NOMO-1 treated with dmso at 0.1 percent for 144 hours (cell line): ENCODE measurements around the gene PEX13.
"Not testable (repeated sequence)": the region's sequence is repeated elsewhere in the genome, so short reads cannot be mapped to it uniquely, and the experiment has no call there.

Experiments
- DNase-seq: peaks from one replicate; lab custom pipeline; 2025; ENCODE audit not compliant: unreplicated experiment; lab: John Stamatoyannopoulos, UW

Gene PEX13

DNA sequence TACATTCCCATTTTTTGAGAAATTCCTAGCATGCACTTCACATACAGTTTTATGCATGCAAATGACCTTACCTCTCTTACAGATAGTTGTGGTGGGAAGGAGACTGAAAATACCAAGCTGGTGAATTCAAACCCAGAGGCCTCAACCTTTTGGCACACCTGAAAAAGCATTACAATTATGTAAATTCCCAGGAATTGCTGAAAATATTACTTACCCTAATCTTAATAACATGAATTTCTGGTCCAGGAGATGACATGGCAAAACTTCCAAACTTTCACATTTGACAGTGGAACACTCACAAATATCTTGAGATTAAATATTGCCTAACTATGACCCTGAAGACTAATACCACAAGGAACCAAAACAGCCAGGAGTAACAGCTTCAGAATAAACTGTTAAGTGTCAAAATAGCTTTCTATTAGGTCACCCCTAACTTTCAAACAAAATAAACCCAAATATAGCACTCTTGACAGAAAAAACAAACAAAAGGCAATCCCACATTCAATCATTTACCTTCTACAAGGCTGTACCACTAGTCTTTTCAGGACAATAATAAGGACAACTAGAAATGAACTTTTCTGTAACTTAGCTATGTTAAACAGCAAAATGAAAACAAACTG is 10.9 kb upstream of the PEX13 start:
- DNase-seq, result no peak

DNA sequence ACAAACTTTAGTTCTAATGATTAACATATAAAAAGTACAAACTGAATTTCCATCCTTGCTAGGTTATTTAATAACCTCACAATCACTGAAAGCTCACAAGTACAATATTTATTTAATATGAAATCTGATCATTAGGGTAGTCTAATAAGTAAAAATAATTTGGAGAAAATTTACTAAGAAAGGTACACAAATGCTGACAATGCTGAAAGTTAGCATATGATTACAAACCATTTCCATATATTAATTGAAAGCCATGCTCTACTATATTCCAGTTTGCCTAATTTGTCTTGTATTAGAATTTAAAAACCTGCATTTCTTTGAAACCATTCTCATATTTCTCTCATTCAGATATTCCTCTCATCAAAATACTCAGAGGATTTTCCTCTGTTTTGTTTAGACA is 8.2 kb upstream of the PEX13 start:
- DNase-seq, result no peak

DNA sequence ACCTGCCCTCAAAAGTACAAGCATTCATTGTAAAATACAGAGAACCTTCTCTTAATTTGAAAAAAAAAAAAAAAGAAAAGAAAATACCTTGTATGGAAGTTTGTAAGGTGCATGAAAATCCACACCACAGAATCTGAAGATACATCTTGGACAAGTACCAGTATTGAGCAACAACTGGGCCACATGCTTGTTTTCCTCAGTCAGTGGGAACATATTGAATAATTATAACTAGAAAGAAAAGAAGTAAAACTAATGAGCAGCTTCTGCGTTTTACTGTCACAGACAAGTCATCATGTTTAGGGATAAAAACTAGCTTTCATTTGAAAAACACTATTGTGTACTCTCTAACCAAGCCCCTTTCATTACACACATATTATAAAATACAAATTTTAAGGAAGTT is 5.8 kb upstream of the PEX13 start:
- DNase-seq, result no peak

DNA sequence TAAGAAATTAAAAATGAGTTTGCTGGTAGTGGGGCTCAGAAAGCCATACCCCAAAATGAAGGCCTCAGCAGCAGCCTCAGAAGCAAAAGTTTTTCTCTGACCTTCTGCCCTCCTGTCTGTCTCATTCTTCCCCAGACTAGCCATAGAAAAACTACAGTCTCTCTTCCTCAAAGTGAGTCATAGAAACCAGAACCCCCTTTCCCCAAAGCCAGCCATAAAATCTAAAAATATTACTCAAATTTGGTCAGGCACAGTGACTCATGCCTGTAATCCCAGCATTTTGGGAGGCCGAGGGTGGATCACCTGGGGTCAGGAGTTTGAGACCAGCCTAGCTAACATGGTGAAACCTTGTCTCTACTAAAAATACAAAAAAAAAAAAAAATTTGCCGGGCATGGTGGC is 5.2 kb upstream of the PEX13 start:
- DNase-seq, result peak; percentile 71

- DNase-seq, result no peak
Measured at GRCh38 chr2:61013382-61013781, 4.1 kb upstream of the PEX13 start.

- DNase-seq, result peak; percentile 5
Measured at GRCh38 chr2:61014763-61015162, 2.8 kb upstream of the PEX13 start.

GRCh38 chr2:61015976-61016375 is 1.5 kb upstream of the PEX13 start:
- DNase-seq, result no peak

GRCh38 chr2:61016392-61017002 is 1.0 kb upstream of the PEX13 start:
- no peak for DNase-seq

GRCh38 chr2:61017003-61017555 is 441 bp upstream of the PEX13 start:
- peak; percentile 57 for DNase-seq

DNA sequence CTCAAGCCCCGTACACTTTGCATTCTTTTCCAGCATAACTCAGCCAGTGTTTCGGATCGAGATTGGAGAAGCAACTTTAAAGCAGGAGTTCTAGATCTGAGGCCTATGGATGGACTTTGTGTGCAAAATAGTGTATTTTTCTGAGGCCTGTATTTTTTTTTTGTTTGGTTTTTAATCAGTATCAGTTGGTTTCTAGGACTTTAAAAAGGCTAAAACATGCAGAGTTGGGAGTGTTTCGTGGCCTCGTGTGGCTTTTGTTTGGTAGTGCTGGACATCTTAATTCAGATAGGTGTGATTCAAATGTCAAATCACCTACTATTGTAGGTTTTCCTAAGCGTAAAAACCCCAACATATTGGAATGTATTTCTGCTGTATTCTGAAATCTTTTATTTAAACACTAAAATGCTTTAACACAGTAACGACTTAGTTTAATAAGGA is 817 bp downstream of the PEX13 start:
- no peak for DNase-seq

GRCh38 chr2:61018798-61019197 is 1.3 kb downstream of the PEX13 start:
- DNase-seq, result no peak

GRCh38 chr2:61021228-61021660 is 3.7 kb downstream of the PEX13 start:
- DNase-seq, result no peak

GRCh38 chr2:61023670-61024069 is 6.2 kb downstream of the PEX13 start:
- DNase-seq, result no peak

- no peak for DNase-seq
Measured at GRCh38 chr2:61029533-61029932, 12.0 kb downstream of the PEX13 start.

GRCh38 chr2:61034592-61034991 is 17.1 kb downstream of the PEX13 start:
- DNase-seq, result not testable (repeated sequence)

DNA sequence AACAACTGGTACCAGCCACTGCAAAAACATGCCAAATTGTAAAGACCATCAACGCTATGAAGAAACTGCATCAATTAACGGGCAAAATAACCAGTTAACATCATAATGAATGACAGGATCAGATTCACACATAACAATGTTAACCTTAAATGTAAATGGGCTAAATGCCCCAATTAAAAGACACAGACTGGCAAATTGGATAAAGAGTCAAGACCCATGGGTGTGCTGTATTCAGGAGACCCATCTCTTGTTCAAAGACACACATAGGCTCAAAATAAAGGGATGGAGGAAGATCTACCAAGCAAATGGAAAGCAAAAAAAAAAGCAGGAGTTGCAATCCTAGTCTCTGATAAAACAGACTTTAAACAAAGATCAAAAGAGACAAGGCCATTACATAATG is 19.1 kb downstream of the PEX13 start:
- DNase-seq, result not testable (repeated sequence)

DNA sequence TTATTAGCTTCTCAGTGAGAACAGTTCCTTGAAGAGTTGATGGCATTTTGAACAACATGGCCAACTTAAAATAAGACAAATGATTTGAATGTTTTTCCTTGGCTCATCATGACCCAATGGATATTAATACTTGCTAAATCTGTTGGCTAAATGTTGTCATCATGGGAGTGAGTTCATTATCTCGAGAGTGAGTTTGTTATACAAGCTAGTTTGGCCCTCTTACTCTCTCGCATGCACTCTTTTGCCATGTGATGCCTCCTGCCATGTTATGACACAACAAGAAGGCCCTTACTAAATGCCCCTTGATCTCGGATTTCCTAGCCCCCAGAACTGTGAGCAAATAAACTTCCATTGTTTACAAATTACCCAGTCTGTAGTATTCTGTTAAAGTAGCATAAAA is 25.3 kb downstream of the PEX13 start:
- DNase-seq, result no peak

- DNase-seq, result no peak
Measured at GRCh38 chr2:61044636-61045035, 27.1 kb downstream of the PEX13 start.

DNA sequence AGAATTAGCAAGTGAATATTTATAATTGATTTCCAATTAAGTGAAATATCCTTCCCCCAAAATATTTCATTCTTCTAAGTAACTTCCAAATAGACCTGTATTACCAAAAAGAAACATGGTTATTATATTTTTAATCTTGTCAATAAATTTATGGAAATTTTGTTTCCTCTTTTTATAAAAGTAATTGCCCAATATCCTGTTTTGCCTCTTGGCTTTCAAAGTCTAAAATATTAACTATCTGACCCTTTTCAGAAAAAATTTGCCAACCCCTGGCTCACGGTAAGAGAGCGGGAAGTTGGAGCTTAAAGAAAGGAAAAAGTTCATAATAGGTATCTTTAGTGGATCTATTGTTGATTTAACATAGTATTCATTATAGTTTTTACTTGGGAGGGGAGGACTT is 27.7 kb downstream of the PEX13 start:
- DNase-seq, result no peak

DNA sequence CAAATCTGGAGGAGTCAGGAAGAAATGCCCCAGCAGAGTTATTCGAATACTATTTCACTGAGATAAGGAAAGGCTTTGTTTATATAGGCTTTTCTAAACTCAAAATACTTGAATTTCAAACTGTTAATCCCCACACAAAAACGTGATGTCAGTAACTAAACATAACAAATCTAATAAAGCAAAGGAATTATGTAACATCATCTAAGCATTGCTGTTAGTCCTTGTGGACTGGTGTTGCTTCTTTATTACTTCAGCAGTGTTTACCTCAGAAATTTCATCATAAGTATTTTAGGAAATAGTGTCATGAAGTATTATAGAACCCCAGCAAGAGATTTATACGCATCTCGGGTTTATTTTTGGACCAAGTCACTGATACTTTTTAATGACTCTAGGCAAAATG is 28.5 kb downstream of the PEX13 start:
- DNase-seq, result no peak

GRCh38 chr2:61055557-61055956 is 38.0 kb downstream of the PEX13 start:
- DNase-seq, result no peak

DNA sequence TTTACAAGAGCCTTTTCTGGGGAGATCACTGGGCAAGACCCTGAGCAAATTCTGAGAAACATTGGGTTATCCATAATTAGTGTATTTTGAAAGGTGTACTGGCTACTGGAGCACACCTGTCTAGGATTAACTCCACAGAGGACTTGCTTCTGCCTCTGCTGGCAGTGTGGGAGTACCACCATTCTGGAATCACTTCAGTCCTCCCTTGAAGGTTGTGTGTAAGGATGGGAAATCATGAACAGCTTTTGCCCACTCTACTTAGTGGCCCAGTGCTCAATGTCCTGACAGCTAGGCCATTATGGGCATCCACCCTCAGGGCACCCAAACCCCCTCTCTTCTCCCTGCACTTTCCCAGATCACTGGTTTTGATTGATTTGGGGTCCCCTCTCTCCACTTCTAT is 40.0 kb downstream of the PEX13 start:
- no peak for DNase-seq

GRCh38 chr2:61059382-61059781 is 41.9 kb downstream of the PEX13 start:
- no peak for DNase-seq
